SKM-1 (cell line): Measurements from ENCODE around the gene EGF.
"Not testable (repeated sequence)": the region's sequence is repeated elsewhere in the genome, so short reads cannot be mapped to it uniquely, and the experiment has no call there.

Experiments used
- DNase-seq: peaks from one replicate; lab custom pipeline; 2025; ENCODE audit not compliant: unreplicated experiment; lab: John Stamatoyannopoulos, UW

The EGF gene

GRCh38 chr4:109912706-109913595, at the start of gene EGF:
EGF (plus strand) TSS chr4:109912883; CDS start chr4:109913336, 453 bp downstream.
- no peak for DNase-seq

GRCh38 chr4:109864134-109864533, 48.5 kb upstream of the EGF start:
- DNase-seq, result no peak

DNA sequence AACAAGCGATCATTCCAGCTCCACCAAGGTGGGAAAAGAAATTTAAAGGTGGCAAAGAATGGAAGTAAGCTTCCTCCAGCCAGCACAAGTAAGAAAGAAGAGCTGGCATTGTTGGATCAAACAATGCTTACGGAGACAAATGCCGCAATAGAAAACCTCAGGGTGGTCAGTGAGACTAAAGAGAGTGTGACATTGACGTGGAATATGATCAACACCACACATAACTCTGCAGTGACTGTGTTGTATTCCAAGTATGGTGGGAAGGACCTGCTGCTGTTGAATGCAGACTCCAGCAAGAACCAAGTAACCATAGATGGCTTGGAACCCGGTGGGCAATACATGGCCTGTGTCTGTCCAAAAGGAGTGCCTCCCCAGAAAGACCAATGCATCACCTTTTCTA, 42.6 kb upstream of the EGF start:
- DNase-seq, result no peak

DNA sequence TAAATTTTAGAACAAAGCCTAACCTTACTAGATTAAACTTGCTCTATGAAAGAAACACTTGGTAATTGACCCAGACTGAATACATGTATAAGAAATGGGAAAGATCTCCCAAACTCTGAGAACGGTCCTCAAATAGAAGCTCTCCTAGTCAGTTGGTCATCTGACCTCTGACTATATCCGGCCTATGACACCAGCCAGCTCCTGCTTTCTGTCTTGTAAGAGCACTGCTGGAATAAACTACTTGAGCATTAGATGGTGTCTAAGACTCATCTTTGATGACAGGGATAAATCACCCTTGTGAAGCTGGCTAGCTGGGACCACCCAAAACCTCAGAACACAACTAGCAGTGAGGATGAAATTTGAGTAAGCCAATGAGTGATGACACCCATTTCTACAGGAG, 40.6 kb upstream of the EGF start:
- DNase-seq, result no peak

DNA sequence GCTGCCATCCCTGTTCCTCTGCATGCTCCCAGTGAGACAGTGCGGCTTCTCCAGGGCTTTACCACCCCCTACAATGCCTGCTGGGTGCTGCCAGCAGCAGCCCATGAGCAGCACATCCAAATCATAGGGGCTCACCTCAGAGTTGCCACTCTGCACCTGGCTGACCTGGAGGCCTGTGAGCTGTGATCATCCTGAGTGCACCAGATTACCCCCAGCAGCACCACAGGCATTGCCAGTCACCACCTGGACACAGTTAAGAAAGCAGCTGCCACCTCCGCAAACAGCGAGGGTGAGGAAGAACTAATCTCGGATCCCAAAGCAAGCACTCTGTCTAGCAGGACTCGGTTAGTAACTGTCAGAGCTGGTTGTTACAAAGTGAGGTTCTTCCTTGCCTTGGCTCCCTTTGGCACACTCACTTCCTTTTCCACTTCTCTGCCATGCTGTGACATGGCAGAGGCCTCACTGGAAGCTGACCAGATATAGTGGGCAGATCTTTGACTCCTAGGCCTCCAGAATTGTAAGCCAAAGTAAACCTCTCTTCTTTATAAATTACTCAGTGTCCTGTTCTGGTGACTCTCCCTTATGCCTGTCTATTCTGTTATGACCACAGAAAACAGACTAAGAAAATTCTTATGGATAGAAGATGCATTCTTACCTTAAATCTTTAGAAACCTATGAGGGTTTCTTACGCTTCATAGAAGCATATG, 39.6 kb upstream of the EGF start:
- DNase-seq, result no peak

- no peak for DNase-seq
These were observed 38.7 kb upstream of the EGF start for GRCh38 chr4:109873791-109874514.

DNA sequence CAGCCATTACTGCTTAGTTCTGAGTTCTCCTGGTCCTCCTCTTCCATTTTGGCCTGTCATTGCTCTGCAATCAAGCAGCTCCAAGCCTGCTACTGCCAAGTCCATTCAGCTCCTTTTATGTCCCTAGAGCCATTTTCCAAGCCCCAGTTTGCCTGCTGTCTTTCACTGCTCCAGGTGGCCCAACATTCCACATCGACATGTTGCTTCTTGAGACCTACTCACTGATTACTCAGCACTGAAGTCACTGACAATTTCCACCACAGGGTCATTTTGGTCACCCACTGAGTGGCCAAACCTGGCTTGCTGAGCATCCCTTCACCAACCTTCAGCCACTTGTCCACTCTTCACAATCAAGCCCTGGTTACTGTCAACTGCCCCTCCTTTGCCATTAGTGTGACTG, 37.6 kb upstream of the EGF start:
- no peak for DNase-seq

GRCh38 chr4:109875553-109875952, 37.1 kb upstream of the EGF start:
- DNase-seq, result not testable (repeated sequence)

DNA sequence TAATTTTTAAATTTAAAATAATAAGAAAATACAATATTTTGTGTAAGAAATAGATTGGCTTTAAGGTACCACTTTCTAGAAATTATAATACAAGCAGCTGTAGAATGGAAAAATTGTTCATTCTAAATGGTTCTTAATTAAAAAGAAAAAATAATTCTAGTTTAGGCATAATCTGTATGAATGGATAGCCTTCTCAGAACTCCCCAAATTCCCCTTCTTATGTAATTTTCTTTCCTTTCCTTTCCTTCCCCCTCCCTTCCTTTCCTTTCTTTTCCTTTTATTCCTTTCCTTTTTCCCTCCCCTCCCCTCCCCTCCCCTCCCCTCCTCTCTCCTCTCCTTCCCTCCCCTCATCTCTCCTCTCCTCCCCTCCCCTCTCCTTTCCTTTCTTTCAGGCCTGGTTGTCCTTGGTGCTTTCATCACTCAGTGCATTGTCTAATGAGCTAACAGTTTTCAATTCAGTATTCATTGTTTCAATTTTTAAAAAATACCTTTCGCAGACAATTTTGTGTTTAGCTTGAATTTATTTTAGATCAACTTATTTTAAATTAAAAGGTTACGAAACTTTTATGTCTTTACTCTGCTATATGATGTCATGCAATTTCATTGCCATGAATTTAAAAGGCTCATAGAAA, 35.9 kb upstream of the EGF start:
- DNase-seq, result no peak

DNA sequence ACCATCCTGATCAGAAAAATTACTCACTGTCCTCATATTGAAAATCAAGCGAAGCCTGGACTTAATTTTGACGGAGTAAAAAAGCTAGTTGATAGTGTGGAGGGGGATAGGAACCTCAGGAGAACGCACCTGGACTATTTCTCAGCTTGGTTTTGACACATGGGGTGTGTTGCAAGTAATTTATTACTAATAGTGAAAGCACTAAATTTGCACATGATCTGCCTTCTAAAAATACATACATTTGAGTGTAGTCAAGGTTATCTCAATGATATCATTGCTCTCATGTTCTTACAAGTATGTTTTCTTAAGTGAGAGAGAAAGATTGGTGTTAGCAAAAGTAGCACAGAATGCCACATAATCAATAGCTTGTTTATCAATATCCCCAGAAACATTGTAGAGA, 35.3 kb upstream of the EGF start:
- DNase-seq, result no peak

- no peak for DNase-seq
These were observed 34.3 kb upstream of the EGF start for GRCh38 chr4:109878355-109878754.

GRCh38 chr4:109879081-109879480, 33.6 kb upstream of the EGF start:
- no peak for DNase-seq

GRCh38 chr4:109879636-109880314, 32.9 kb upstream of the EGF start:
- no peak for DNase-seq

- DNase-seq, result no peak
These were observed 26.4 kb upstream of the EGF start for GRCh38 chr4:109886303-109886702.

- DNase-seq, result no peak
These were observed 25.6 kb upstream of the EGF start for GRCh38 chr4:109887071-109887470.

DNA sequence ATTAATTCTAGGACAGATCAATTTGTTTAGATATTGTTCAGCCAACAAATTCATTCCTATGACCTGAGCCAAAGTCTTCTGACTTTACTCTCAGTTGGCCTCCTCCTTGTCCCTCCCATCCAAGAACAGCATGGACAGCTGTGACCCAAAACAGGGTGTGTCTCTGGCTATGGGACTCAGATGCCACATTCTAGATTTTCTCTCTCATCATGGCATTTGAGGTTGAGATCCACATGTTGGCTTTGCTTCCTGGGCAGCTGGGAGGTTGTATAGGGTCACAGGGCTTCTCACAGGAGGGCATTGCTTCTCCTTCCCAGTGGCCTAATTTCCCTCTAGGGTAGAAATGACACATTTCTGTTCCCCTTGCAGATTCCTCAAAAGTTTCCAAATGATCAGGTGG, 22.6 kb upstream of the EGF start:
- DNase-seq, result no peak

GRCh38 chr4:109902559-109903251, 10.0 kb upstream of the EGF start:
- DNase-seq, result no peak

DNA sequence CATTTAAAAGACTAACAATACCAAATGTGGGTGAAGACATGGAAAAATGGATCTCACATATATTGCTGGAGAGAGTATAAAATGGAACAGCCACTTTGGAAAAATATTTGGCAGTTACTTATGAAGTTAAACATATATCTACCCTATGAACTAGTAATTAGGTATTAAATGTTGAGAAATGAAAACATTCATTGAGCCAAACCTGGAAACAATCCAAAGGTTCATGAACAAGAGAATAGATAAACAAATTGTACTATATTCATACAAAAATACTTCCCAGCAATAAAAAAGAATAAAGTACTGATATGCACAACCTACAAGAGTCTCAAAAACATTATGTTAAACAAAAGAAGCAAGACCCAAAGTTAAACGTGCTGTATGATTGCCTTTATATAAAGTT, 4.0 kb upstream of the EGF start:
- no peak for DNase-seq

- no peak for DNase-seq
These were observed 2.4 kb upstream of the EGF start for GRCh38 chr4:109910256-109910655.

- DNase-seq, result no peak
These were observed 1.0 kb downstream of the EGF start for GRCh38 chr4:109913596-109914241.
